Heart left ventricle (tissue), 16 donors: ENCODE results near the gene ARID3B. TPM values are rescaled to one million over a fixed set of nuclear protein-coding genes. Genes with fewer than 3 reads are reported as not detected.

Experiments
- ATAC-seq, 4 donors: fragments of 200-7000 bp; cut with Tn5 transposase; one replicate each; pipeline ENCODE4 v1.9.1; 2020 to 2022; ENCODE audit warnings: moderate library complexity in 4 of 4, mild to moderate bottlenecking in 3 of 4, moderate number of reproducible peaks in 1 of 4
- DNase-seq, 5 donors: peaks; one replicate each; pipeline ENCODE4 v3.0.0-alpha.2; 2020
- H3K27ac ChIP-seq, 12 donors: fragments of 200-600 bp; sonication (generic) in 4 of 12; one replicate each; pipeline versions ENCODE4 v1.5.0 to v1.8.0; 2016 to 2022; ENCODE audit warnings: mild to moderate bottlenecking in 2 of 12
- H3K27me3 ChIP-seq, 9 donors: fragments of 200-600 bp; sonication (generic) in 2 of 9; one replicate each; pipeline versions ENCODE4 v1.5.1 to v1.8.0; 2016 to 2022; ENCODE audit warnings: mild to moderate bottlenecking in 3 of 9
- H3K36me3 ChIP-seq, 9 donors: fragments of 200-600 bp; sonication (generic) in 2 of 9; one replicate each; pipeline versions ENCODE4 v1.5.0 to v1.8.0; 2018 to 2022; ENCODE audit warnings: mild to moderate bottlenecking in 2 of 9
- H3K4me1 ChIP-seq, 12 donors: fragments of 200-600 bp; sonication (generic) in 4 of 12; one replicate each; pipeline versions ENCODE4 v1.5.0 to v1.8.0; 2016 to 2022; ENCODE audit warnings: mild to moderate bottlenecking in 3 of 12
- H3K4me3 ChIP-seq, 12 donors: fragments of 200-600 bp; sonication (generic) in 4 of 12; one replicate each; pipeline versions ENCODE4 v1.5.0 to v1.8.0; 2017 to 2022; ENCODE audit warnings: mild to moderate bottlenecking in 9 of 12, moderate library complexity in 4 of 12
- H3K9me3 ChIP-seq, 12 donors: fragments of 200-600 bp; sonication (generic) in 4 of 12; one replicate each; pipeline versions ENCODE4 v1.5.0 to v1.8.0; 2016 to 2022; ENCODE audit warnings: mild to moderate bottlenecking in 1 of 12
- POLR2A ChIP-seq, 2 donors: fragments of 450-650 bp; IDR thresholded peaks; one replicate each; pipeline ENCODE4 v1.6.1; 2017; ENCODE audit warnings: antibody characterized with exemption in 2 of 2, mild to moderate bottlenecking in 2 of 2, moderate library complexity in 2 of 2
- WGBS, 4 donors: extraction: QIAGEN DNeasy Blood & Tissue Kit in 2 of 4; methylation state at CpG; one replicate each; pipeline versions ENCODE4 v1.1.5 to v1.1.7; 2013 to 2018; 5-methylcytosine and 5-hydroxymethylcytosine counted together
- intact Hi-C, 10 donors: fragments of 100-400 bp; cut with DNase I; formaldehyde crosslinking; loops; one replicate each; pipeline versions ENCODE4 v1.11.1 to v1.14.2; 2022
- polyA plus RNA-seq, 2 donors: library from polyadenylated mRNA; stranded (reverse); fragments of 200-250 nt; gene quantifications; one replicate each; pipeline ENCODE4 v1.2.3, GENCODE V29; 2013
- total RNA-seq, 9 donors: library from RNA; depleted of rRNA in 2 of 9; stranded (reverse); fragments of >200 nt in 2 of 9; fragmentation: NEBNext Ultra II Directional in 3 of 9; extraction: Animal tissue kit (Norgen Biotek cat#: 25700) in 3 of 9; gene quantifications; one replicate each; pipeline versions ENCODE4 v1.1.0 to v1.2.4, GENCODE V29; 2016 to 2023
- TF ChIP-seq, protein P1 (sequence below), 12 donors: fragments of 200-600 bp; sonication (generic) in 4 of 12; IDR thresholded peaks; one replicate each; pipeline versions ENCODE4 v1.5.0 to v1.8.0; 2018 to 2022; ENCODE audit warnings: antibody characterized with exemption in 12 of 12, mild to moderate bottlenecking in 5 of 12
- donor health status: ischemic (EF 13 %, LVEDD 7.1; RV severe dilation, severe dysfunction).
- donor health status: healthy with polysubstance abuse.
- donor health status: DM: no; HTN: yes; CAD: no.
- donor health status: DM: no; HTN: no; CAD: no.
- donor health status: ischemic (EF 25% LVEDD 6.9; RV normal size, moderate dysfunction).
- donor health status: ischemic (EF 25% LVEDD 5.7; RV mildly dilated, moderate dysfunction).
- donor health status: healthy.
- donor health status: DM: yes; HTN: yes; CAD: no.
- donor health status: ischemic (EF 35%, LVEDD 5.7; RV mildly dilated, moderate dysfunction).
- donor health status: nonischemic (EF 11% LVEDD 7.7; RV severe dilation, severe dysfunction).
- donor health status: DM: yes; HTN: yes; CAD: no.
- donor health status: PGD.
- donor health status: ischemic (EF 29% LVEDD 5.4; RV normal size, mild dysfunction).
- donor health status: nonischemic (EF 23%, LVEDD 6.1; RV moderate dilation, normal function).

Gene ARID3B
- total and polyA plus RNA-seq, 11 donors: 1.3 to 4.3 (median 2.1) TPM

DNA sequence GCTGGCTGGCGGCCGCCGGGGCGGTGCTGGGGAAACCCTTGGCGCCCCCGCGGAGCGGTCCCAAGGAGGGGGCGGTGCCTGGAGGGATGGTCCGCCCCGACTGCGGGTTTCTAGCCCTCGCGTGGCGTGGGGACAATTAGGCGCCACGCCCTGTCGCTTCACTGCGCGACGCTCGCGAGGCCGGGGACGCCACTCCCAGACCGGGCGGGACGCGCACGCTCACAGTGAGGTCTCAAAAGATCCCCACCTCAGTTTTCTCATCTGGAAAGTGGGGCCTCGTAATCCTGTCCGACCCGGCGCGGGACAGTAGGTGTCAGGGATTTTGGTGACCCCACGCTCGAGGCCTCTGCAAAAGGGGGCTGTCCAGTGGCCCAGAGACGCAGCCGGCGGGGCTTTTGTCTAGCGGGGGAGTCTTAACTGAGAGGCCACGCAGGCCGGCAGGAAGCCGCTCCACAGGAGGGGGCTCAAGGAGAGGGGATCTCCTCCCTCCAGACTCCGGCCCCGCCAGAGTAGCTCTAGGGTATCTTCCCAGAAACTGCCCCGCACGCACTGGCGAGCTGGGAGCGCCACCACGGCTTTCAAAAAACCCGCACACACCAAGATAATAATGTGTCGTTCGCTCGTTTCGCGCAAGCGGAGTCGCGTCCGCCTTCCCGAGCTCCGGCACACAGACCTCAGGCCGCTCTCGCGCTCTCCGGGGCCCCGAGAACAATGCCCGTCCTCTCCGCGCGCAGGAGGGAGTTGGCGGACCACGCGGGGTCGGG lies 73.9 kb downstream of the ARID3B start:
- Histone ChIP-seq H3K36me3 (peaks cover 0 to 27% (median 10%) of the 10 kb centered on the region in 9 donors), H3K27ac (peak overlapping the region; percentile 92 to 100 (median 97)), H3K4me1 (peaks cover 3 to 70% (median 43%) of the 10 kb centered on the region in 12 donors), H3K4me3 (peak overlapping the region; percentile 68 to 100 (median 92)), H3K9me3 (no peaks in the 10 kb centered on the region), H3K27me3 (no peaks in the 10 kb centered on the region)
- peak; percentile 88 to 93 (median 90) for DNase-seq
- WGBS, 4 donors: 0 to 1% (median 0%) methylated on average over 32 to 76 of the region's 76 CpGs
- TF ChIP-seq, protein P1, sequence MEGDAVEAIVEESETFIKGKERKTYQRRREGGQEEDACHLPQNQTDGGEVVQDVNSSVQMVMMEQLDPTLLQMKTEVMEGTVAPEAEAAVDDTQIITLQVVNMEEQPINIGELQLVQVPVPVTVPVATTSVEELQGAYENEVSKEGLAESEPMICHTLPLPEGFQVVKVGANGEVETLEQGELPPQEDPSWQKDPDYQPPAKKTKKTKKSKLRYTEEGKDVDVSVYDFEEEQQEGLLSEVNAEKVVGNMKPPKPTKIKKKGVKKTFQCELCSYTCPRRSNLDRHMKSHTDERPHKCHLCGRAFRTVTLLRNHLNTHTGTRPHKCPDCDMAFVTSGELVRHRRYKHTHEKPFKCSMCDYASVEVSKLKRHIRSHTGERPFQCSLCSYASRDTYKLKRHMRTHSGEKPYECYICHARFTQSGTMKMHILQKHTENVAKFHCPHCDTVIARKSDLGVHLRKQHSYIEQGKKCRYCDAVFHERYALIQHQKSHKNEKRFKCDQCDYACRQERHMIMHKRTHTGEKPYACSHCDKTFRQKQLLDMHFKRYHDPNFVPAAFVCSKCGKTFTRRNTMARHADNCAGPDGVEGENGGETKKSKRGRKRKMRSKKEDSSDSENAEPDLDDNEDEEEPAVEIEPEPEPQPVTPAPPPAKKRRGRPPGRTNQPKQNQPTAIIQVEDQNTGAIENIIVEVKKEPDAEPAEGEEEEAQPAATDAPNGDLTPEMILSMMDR (IDR thresholded peaks at IDR 0.05): no peak
- TF ChIP-seq POLR2A (IDR thresholded peaks at IDR 0.05): peak in 1 of 2 donors; percentile 15
- ATAC-seq: peak; percentile 47 to 77 (median 66)
- intact Hi-C loops: loop anchor here (1.0 to 10.0 kb wide), 9 partner anchors 16 to 227 kb away; partner anchors contain the start of genes UBL7 (in 7 of the 10), ARID3B (in 6 of the 10) and ULK3 (in 1 of the 10)

DNA sequence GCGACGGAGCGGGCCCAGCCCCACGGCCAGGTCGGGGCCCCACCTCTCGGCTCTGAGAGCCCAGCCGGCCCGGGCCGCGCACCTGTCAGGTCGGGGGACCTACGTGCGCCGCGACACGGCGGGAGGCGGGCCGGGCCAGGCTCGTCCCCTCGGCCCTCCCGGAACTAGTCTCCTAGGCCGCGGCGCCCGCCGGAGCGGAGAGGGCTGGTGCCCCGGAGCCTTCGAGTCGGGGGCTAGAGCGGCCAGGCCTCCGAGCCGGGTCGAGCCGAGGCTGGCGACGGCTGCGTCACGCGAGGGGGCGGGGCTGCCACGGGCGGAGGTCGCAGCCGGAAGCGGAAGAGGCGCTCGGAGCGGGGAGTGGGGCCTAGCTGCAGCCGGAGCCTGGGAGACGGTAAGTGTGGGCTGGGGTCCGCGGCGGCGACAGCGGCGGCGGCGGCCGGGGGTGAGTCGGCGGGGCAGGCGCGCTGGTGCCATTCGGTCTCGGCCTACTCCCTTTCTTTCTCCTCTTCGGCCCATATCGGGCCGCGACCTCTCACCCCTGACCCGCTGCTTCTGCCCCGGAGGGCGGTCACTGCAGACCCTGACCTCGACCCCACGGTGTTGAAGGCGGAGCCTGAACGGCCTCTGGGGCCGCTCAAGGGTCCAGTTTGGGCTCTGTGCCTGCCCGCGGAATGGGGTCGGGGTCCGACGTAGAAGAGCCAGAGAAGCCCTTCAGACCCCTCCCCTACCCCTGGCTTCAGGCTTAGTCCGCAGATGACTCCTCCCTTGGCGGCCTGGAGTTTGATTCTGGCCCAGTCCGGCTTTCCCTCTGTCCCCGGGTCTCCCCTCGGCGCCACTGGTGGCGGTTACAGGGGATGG lies 74.7 kb downstream of the ARID3B start, which contains the start of gene CLK3:
Gene CLK3, plus strand, starts transcription at position 329 of the 858 bp plus-strand sequence. CDS start 3,361 bp downstream, outside the sequence.
- H3K4me1 ChIP-seq: peaks cover 3 to 70% (median 39%) of the 10 kb centered on the region in 12 donors
- peaks cover 0 to 35% (median 18%) of the 10 kb centered on the region in 9 donors for H3K36me3 ChIP-seq
- H3K27ac ChIP-seq: peak within 1 kb of the TSS; percentile 92 to 100 (median 97)
- 0 to 1% (median 1%) methylated on average over 66 to 91 of the region's 91 CpGs; no CpG with 5 or more reads in 1 of the 4 donors for WGBS, 4 donors
- DNase-seq (peak; percentile 96 to 98 (median 98)), ATAC-seq (peak; percentile 70 to 90 (median 85))
- H3K27me3 ChIP-seq: no peaks in the 10 kb centered on the region
- peak in 1 of 2 donors; percentile 85 for TF ChIP-seq POLR2A (IDR thresholded peaks at IDR 0.05)
- TF ChIP-seq, protein P1 (IDR thresholded peaks at IDR 0.05): no peak
- H3K9me3 ChIP-seq: no peaks in the 10 kb centered on the region
- peak within 1 kb of the TSS; percentile 68 to 100 (median 92) for H3K4me3 ChIP-seq
- intact Hi-C loops: loop anchor here in 9 of 10 donors (1.0 to 10.0 kb wide), 9 partner anchors 17 to 227 kb away; partner anchors contain the start of genes UBL7 (in 7 of the 9), ARID3B (in 5 of the 9) and ULK3 (in 1 of the 9)

DNA sequence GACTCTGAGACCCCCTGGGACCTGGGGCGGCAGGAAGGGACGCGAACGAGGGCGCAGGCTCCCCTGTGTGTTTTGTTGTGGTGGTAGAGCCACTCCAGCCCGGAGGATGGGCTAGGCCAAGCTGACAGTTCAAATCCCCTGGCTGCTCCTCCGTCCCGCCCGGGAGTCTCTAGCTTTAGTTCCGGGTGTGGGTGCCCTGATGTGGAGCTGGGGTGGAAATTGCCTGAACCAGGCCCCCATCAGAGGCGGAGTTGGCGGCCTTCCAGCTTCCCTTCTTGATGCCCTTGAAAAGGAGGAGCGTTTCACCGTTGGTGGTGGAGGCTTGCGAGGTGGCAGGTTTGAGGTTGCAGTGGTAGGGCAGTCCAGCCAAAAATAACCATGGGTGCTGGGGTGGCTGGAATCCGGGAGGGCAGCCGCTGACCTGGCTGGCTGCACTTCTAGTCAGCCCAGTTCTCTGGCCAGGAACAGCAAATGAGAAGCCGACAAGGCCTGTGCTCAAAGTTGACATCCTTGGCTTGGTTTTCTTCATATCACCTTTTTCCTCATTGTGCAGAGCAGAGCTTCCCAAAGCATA lies 75.4 kb downstream of the ARID3B start:
- Histone ChIP-seq H3K27ac (peak overlapping the region; percentile 92 to 100 (median 97)), H3K36me3 (peaks cover 0 to 42% (median 25%) of the 10 kb centered on the region in 9 donors), H3K4me3 (peak overlapping the region; percentile 68 to 100 (median 92)), H3K9me3 (no peaks in the 10 kb centered on the region), H3K27me3 (no peaks in the 10 kb centered on the region), H3K4me1 (peaks cover 3 to 70% (median 40%) of the 10 kb centered on the region in 12 donors)
- ATAC-seq (peak; percentile 9 to 63 (median 33)), DNase-seq (peak; percentile 82 to 93 (median 85))
- 1 to 2% (median 1%) methylated on average over 12 to 18 of the region's 18 CpGs for WGBS, 4 donors
- intact Hi-C loops: loop anchor here in 8 of 10 donors (2.0 to 10.0 kb wide), 5 partner anchors 70 to 226 kb away; partner anchors contain the start of genes UBL7 (in 7 of the 8), ARID3B (in 2 of the 8) and ULK3 (in 1 of the 8)
- TF ChIP-seq, protein P1 (IDR thresholded peaks at IDR 0.05): no peak
- peak in 1 of 2 donors; percentile 17 for TF ChIP-seq POLR2A (IDR thresholded peaks at IDR 0.05)
